ENCODE results near the gene GSTM2.
A peak's percentile ranks its signal among the peaks of the same experiment; 100 is the strongest.

Gene GSTM2

DNA sequence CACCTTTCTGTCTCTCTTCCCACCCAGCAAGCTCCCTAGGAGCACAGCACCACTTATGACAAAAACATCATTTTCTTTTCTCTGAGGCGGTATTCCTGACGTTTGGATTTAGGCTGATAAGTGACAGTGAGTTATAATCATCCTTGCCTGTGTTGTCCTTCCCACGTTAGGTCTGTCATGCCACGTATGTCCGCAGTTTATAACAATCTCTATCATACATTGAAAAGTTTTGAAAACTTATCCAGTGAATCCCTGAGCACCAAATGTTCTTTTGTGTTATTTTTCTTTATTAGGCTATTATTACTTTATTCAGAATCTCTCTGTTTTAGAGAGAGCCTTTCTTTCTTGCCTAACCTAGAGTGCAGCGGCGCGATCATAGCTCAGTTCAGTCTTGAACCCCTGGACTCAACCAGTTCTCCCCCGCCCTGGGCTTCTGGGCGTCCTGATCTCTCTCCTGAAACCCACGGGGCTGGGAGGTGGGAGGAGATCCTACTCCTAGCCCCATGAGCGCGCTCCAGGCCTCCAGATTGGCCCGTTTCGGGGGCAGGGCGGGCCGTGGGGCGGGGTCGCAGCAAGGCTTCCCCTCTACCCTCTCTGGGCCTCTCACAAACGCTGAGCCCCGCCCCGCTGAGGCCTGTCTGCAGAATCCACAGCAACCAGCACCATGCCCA is at the start of gene GSTM2:
TSS of gene GSTM2 (plus strand) at position 606 of the 671 bp plus-strand sequence. CDS start at position 665, 59 bp downstream.
- peak; percentile 69 for DNase-seq (ENCODE audit: low read depth, low spot score)

DNA sequence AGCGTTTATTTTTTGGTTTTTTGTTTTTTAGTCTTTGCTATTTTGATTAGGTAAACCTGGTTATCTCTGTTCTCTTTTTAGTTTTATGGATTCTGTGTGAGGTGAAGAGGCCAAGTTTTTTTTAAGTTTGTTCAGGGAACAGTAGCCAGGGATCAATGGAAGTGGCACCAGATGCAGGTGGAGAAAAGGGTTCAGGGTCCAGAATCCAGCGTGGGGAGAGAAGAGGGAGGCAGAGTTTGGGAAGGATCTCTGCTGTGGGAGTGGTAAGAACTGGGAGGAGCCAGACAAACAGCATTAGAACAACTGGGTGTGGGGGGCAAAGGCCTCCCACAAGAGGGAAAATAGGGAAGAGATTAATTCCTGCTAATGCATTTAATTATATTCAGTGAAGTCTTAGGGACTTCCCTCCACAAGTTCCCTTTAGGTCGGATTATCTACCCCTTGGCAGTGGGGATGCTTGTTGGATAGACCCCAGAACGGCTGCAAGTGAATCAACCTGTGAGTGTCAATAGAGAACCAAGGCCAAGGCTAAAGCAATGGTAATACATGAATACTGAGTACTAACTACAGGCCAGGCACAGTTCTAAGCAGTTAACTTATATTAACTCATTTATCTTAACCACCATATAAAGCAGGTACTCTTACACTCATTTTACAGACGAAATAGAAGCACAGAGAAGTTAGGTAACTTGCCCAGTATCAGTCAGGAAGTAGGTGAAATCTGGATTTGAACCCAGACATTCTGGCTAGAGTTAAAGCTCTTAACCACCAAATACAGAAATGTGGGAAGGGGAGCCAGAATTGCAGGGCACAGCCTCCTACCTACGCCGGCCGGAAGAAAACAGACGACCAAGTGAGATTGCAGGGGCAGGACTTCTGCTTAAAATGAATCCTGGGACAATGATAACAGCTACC is 48.9 kb upstream of the GSTM2 start:
- DNase-seq (ENCODE audit: low read depth, low spot score): no peak

DNA sequence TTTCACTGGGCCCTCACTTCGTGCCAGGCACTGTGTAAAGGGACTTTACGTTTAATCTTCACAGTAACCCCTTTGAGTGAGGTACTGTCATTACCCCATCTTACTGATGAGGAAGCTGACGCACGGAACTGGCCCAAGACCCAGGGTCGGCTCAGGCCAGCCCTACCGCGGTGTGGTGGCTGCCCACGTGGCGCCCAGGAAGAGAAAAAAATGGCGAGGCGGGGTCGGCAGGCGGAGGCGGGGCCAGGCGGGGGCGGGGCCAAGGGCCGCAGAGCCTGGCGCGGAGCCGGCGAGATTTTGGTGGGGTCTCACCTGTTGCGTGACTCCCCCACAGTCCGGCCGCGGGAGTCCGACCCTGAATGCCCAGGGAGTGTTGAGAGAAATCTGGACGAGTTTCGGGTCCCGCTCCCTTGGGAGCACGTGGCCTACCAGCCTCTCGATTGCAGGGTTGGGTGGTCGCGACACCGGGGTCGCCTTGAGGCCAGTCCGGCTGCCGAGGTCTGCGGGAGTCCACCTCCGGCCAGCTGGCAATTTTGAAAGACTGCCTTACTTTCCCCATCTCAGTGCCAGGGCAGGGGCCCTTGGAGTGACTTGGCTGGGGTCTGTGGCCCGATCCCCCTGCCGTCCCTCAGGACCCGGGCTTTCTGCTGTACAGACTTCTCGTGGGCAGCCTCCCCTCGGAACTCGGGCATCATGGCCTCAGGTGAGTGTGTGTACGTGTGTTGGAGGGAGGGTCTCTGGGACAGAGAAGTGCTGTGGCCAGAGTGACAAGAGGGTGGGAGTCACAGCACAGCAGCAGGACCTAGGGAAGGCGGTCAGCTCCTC is 48.1 kb upstream of the GSTM2 start, which contains the start of the genes AMPD2 and GNAT2:
TSS of gene AMPD2 (plus strand) at position 262 of the 825 bp plus-strand sequence. CDS start 1,339 bp downstream, outside the sequence.
TSS of gene GNAT2 (minus strand) at position 41 of the 825 bp plus-strand sequence. CDS start 6,746 bp downstream, outside the sequence.
- DNase-seq (ENCODE audit: low read depth, low spot score): no peak

DNA sequence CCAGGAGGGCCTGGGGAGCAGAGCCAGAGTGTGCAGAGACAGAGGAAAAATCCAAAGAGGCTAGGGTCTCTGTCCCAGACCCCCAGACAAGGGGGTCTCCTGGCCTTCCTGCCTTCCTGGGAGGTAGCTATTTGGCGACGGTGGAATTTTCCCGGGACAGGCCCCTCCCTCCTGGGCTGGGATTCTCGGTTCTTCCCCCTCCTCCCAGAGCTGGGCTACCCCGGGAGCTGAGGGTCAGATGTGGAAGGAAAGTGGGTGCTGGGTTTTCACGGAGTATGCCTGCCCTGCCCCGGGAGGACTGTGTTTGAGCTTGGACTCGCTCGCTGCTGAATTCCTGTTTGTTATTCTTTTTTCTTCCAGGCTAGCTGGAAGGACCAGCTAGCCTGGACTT is 47.5 kb upstream of the GSTM2 start:
- no peak for DNase-seq (ENCODE audit: low read depth, low spot score)

DNA sequence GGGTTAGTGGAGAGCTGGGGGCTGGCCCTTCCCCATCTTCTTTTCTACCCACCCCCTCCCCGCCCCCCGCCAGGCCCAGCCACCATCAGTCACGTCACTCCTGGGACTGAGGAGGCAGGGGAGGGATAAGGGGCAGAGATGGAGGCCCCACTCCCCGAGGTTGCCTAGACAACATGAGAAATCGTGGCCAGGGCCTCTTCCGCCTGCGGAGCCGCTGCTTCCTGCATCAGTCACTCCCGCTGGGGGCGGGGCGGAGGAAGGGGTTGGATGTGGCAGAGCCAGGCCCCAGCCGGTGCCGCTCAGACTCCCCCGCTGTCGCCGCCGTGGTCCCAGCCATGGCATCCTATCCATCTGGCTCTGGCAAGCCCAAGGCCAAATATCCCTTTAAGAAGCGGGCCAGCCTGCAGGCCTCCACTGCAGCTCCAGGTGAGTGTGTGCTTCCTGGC is 47.0 kb upstream of the GSTM2 start:
- DNase-seq (ENCODE audit: low read depth, low spot score): no peak

DNA sequence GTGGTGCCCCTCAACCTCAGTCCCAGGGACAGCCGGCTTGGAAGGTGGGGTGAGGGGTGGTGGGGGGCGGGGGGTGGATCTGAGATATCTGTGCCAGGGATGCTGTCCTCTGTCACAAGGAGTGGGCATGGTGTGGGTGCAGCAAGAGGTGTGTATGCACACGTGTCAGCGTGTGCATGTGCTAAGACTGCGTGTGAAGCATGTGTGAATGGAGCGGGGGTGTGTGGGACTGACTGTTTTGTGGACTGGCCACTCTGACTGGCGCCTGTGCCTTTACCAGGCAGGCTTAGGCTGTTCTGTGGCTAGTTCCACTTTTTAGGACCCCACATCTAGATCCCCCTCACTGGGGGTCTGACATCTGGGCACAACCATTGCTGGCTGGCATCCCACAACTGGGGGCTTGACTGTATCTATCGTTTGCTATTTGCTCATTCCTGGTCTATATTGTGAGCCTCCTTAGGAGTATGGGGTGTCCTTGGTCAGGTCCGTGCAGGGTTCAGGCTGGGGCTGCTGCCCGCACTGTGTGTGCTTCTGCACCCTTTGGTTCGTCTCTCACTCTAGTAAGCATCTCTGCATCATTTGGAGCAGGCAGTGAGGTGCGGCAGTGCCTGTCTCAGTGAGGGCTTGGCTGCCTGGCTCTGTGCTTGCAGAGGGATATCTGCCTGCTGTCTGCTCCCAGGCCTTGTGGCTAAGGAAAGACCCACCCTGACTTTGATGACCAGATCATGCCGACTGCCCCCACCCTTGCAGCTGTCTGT is 46.3 kb upstream of the GSTM2 start:
- DNase-seq (ENCODE audit: low read depth, low spot score): no peak

DNA sequence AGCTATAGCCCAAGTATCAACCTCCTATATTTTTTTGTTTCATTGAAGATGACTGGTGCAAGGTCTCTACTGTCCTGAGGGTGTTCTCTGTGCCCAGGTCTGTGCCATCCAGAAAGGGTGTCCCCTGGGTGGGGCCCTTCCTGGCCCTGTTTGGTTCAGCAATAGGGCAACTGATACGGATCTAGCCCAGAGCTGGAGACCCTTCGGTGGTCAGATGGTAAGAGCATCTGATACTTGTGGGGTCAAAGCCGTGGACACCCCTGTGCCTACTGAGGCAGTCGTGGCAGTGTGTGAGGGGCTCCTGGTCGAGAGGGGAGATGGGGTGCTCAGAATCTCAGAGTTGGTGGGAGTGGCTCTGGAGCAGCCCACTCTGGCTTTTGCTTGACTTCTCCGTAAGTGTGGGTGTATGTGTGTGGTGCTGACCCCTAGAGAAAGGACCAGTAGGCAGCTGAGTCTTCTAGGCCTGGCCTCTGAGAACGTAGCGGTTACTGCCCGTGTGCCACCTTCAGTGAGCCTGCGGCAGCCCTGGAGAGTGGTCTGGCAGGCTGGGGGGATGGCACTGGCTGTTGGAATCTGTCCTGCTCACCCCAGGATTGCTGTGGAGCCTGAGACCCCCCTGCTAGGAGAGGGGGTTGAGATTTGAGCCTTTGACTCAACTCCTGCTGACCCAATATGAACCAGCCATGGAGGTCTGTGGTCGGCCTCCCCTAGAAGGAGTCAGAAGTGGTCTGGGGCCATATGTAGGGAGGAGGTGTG is 45.5 kb upstream of the GSTM2 start:
- DNase-seq (ENCODE audit: low read depth, low spot score): no peak

DNA sequence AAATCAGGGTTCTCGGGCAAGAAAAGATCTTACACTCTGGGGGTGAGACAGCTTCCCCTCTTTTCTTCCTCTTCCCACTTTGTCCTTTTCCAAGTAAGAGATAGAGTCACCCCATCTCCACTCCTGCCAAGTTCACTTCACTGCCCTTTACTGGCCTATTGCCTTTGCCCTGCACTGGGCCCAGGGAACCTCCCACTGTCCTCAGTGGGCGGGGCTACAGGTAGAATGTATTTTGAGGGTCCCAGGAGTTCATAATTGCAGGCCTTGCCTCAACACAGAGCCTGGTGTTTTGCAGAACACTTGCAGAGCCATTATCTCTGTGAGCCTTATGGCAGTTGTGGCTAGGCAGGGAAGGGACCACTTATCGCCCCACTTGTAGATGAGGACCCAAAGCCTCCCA is 45.0 kb upstream of the GSTM2 start:
- DNase-seq (ENCODE audit: low read depth, low spot score): no peak

DNA sequence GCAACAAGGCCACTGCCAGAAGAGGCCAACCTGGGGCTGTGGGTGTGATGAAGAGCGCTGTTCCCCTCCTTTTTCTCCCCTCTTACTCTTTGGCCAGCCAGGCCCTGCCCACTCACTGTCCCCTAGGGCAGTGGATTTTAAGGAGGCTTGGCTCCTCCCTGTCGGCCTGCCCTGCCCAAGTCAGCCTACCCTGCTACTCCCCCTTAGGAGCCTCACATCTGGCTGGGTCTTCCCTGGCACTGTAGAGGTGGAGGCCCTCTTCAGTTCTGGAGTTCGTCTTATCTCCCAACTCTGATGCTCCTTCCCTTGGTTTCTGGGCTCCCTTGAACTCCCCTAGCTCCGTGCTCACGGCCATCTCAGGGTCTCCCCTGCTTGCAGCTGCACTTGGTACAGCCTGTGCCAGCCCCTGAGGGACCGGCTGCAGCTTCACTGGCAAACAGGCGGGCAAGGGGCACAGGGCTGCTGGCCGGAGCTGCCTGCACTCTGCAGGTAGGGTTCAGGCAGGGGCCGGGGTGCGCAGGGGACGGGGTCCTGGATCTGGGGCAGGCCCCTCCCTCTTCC is 44.2 kb upstream of the GSTM2 start:
- DNase-seq (ENCODE audit: low read depth, low spot score): no peak

DNA sequence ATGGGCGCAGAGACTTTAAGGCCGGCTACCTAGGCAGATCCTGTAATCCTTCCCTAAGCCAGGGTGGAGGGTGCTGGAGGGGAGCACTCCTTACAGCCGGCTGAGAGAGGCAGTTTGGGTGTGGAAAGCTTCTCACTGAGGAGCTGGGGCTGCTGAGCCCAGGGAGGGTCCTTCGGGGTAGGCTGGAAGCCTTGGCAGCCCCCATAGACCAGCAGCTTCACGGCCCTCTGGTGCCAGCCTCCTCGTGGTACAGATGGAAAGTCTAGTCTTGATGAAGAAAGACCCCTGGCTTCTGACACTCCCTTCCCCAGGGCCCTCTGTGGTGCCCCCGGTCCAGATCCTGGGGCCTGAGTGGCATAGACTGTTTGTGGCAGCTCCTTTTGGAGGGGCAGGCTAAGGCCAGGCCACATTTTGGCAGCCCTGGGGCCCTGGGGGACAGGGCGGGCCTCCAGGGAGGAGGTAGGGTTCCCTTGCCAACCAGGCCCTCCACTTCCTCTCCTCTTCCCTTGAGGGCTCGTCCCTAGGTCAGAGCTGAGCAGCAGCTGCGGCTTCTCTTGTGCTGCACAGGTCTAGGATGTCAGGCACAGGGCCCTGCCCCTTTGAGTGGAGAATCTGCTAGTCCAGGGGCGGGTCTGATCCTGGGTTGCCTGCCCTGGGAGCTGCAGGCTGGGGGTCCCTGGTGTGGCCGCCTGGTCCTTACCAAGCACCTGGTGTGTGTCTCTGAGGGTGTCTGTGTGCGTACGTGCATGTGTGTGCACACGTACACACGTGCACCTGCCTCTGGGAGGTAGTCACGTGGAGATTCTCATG is 43.5 kb upstream of the GSTM2 start:
- no peak for DNase-seq (ENCODE audit: low read depth, low spot score)

DNA sequence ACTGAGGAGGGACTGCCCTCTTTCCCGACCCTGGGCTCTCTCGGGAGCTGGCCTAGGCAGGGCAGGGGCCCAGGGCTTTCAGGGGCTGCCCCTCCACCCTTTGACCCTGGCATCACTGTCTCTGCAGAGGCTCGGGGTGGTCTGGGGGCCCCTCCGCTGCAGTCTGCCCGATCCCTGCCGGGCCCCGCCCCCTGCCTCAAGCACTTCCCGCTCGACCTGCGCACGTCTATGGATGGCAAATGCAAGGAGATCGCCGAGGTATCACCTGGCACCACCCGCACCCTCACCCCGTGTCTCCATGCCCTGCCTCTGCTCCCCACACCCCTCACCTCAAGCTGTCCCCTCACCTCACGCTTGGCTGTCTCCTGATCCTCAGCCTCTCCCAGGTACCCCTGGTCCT is 42.7 kb upstream of the GSTM2 start:
- no peak for DNase-seq (ENCODE audit: low read depth, low spot score)

DNA sequence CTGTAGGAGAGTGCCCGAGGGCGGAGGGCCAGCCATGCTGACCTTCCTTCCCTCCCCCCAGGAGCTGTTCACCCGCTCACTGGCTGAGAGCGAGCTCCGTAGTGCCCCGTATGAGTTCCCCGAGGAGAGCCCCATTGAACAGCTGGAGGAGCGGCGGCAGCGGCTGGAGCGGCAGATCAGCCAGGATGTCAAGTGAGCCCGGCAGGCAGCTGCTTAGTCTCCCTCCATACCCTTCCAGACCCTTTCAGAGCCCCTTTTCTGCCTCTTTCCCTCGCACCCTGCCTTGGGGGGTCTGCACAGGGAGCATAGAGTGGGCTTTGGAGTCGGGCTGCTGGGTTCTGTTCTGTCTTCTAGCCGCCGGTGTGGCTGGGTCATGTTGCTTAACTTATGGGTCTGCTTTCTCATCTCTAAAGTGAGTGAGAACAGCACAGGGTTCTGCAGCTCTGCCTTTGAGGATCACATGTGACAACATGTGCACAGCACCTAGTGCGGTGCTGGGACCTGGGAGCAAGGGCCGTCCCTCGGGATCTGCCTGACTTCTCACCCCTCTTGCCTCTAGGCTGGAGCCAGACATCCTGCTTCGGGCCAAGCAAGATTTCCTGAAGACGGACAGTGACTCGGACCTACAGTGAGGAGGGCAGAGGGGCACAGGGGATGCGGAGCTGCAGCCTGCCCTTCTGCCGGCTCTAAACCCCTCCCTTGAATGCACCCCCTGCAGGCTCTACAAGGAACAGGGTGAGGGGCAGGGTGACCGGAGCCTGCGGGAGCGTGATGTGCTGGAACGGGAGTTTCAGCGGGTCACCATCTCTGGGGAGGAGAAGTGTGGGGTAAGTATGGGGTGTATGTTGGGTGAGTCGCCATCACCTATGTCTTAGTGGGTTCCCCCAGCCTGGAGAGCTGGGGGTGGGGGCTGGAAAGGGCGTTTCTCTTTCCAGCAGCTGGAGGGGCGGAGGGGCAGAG is 42.0 kb upstream of the GSTM2 start:
- no peak for DNase-seq (ENCODE audit: low read depth, low spot score)

DNA sequence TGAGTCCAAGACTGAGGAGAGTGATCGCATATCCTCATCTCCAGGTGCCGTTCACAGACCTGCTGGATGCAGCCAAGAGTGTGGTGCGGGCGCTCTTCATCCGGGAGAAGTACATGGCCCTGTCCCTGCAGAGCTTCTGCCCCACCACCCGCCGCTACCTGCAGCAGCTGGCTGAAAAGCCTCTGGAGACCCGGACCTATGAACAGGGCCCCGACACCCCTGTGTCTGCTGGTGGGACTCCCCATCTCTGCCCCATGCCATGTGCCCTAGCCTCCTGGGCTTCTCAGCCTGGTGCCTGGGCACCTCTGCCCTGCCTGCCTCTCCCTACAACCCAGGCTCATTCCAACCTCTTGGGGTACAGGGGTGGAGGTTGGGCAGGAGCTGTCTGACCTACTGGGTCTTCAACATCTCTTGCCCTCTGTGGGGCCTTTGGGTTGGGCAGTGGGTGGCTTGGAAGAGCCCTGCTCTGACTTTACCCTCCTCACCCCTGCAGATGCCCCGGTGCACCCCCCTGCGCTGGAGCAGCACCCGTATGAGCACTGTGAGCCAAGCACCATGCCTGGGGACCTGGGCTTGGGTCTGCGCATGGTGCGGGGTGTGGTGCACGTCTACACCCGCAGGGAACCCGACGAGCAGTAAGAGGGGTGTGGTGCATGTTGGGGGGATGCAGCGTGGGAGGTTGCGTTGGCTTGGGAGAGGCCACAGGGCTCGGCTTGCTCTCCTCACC is 41.0 kb upstream of the GSTM2 start:
- no peak for DNase-seq (ENCODE audit: low read depth, low spot score)

DNA sequence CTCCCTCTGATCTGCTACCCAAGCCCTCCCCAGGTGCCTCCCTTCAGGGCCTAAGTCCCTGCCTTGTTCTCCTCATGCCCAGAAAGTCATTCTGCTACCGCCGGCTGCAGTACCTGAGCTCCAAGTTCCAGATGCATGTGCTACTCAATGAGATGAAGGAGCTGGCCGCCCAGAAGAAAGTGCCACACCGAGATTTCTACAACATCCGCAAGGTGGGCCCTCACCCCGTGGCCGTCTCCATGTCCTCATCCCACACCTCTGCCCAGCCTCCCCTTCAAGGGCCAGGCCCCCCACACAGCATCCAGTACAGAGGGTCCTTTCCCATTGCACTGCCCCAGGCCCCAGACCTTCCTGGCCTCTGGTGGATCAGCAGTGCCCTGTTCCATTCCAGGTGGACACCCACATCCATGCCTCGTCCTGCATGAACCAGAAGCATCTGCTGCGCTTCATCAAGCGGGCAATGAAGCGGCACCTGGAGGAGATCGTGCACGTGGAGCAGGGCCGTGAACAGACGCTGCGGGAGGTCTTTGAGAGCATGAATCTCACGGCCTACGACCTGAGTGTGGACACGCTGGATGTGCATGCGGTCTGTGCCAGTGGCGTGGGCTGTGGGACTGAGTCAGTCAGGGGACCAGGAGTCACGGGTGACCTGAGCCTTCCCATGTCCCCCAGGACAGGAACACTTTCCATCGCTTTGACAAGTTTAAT is 40.0 kb upstream of the GSTM2 start:
- no peak for DNase-seq (ENCODE audit: low read depth, low spot score)

DNA sequence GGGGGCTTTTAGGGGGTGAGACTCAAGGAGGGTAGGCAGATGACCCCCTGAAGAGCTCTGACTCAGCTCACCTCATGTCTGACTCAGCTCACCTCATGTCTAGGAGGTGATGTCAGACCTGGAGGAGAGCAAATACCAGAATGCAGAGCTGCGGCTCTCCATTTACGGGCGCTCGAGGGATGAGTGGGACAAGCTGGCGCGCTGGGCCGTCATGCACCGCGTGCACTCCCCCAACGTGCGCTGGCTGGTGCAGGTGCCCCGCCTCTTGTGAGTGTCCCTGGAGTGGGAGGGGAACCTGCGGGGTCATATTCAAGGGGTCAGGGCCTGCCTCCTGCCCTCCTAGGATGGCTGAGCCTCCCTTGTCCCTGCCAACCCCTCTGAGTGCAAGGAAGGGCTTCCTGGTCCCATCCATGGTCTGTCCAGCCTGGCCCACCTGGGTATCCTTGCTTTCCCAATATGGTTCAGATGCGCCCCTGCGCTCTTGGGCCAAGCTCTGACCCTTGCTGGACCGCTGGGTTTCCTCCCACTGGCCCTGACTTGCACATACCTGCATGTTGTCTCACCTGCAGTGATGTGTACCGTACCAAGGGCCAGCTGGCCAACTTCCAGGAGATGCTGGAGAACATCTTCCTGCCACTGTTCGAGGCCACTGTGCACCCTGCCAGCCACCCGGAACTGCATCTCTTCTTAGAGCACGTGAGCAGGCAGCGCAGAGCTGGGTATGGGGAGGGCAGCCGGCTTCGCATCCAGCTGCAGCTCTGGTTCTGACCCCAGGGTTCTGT is 39.1 kb upstream of the GSTM2 start:
- DNase-seq (ENCODE audit: low read depth, low spot score): no peak

Measured in iPS DF 19.7 (cell line).